Effector memory CD4-positive, alpha-beta T cell (primary cell): ENCODE measurements around the gene GLT8D2.
"Not testable (repeated sequence)": the region's sequence is repeated elsewhere in the genome, so short reads cannot be mapped to it uniquely, and the experiment has no call there.

Experiments
- DNase-seq, 3 donors: peaks; one replicate each; pipeline ENCODE4 v3.0.0-alpha.2; 2020
- H3K27ac ChIP-seq: 2 replicates; pipeline ENCODE4 v1.7.0; 2013; ENCODE audit warnings: mild to moderate bottlenecking, low read length, moderate library complexity; ENCODE audit not compliant: insufficient read depth, poor library complexity, severe bottlenecking
- H3K27me3 ChIP-seq: replicated peaks from 2 replicates; pipeline ENCODE4 v1.7.0; 2013; ENCODE audit warnings: mild to moderate bottlenecking, low read length; ENCODE audit not compliant: insufficient read depth, control insufficient read depth, poor library complexity, severe bottlenecking
- H3K36me3 ChIP-seq: 2 replicates; pipeline ENCODE4 v1.7.0; 2013; ENCODE audit warnings: mild to moderate bottlenecking, low read length, moderate library complexity; ENCODE audit not compliant: control insufficient read depth, insufficient read depth
- H3K4me1 ChIP-seq: 2 replicates; pipeline ENCODE4 v1.7.0; 2013; ENCODE audit warnings: low read length, mild to moderate bottlenecking; ENCODE audit not compliant: control insufficient read depth, insufficient read depth, poor library complexity, severe bottlenecking
- H3K4me3 ChIP-seq: 2 replicates; pipeline ENCODE4 v1.7.0; 2013; ENCODE audit warnings: low read length, low read depth, mild to moderate bottlenecking; ENCODE audit not compliant: insufficient read depth, poor library complexity, severe bottlenecking
- H3K9me3 ChIP-seq: 2 replicates; pipeline ENCODE4 v1.7.0; 2013; ENCODE audit warnings: mild to moderate bottlenecking, low read length, moderate library complexity; ENCODE audit not compliant: control insufficient read depth

The GLT8D2 gene

DNA sequence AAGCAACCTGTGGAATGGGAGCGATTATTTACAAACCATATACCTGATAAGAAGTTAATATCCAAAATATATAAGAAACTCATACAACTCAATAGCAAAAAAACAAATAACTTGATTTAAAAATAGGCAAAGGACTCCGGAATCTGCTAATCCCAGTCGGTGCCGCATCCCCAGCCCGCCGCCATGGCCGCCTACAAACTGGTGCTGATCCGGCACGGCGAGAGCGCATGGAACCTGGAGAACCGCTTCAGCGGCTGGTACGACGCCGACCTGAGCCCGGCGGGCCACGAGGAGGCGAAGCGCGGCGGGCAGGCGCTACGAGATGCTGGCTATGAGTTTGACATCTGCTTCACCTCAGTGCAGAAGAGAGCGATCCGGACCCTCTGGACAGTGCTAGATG, 19.4 kb downstream of the GLT8D2 start:
- H3K27me3 ChIP-seq, DNase-seq, H3K36me3 ChIP-seq, H3K4me1 ChIP-seq, H3K27ac ChIP-seq, H3K9me3 ChIP-seq, H3K4me3 ChIP-seq: not testable (repeated sequence)

DNA sequence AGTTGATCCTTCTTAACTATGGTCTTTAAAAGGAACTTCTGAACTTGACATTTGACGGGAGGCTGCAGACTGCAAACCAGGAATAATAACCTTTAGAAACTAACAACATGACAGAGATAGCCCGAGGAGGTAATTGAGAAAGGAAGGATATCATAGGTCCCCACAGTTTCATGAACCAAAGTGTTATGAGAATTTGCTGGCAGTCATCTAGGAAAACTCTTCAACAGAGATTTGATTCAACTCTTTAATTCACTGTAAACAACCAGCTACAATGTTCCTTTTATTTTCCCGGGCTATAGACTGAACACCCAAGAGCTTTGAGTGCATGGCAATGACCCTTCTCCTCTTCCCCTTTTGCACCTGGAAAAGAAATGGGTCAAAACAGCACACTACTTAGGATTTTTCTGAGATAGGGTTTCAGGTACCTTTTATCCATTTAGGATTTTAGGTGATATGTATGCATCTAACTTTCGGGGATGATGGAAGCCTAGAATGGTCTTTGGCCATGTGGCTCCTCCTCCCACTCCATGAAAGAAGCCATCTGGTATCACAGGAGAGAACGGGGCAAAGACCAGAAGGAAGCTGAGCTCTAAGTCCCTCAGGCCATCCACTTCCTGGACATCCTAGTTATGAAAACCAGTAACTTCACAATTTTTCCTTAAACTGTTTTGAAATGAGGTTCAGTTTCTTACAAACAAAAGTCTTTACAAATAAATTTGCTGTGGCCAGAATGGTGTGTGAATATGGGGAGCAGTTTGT, 23.0 kb downstream of the GLT8D2 start:
- no peak overlapping the region for H3K4me3 ChIP-seq
- H3K4me1 ChIP-seq, result no peaks in the 10 kb centered on the region
- H3K27me3 ChIP-seq, result no peaks in the 10 kb centered on the region
- H3K27ac ChIP-seq, result no peak overlapping the region
- no peaks in the 10 kb centered on the region for H3K9me3 ChIP-seq
- no peak for DNase-seq
- no peaks in the 10 kb centered on the region for H3K36me3 ChIP-seq

DNA sequence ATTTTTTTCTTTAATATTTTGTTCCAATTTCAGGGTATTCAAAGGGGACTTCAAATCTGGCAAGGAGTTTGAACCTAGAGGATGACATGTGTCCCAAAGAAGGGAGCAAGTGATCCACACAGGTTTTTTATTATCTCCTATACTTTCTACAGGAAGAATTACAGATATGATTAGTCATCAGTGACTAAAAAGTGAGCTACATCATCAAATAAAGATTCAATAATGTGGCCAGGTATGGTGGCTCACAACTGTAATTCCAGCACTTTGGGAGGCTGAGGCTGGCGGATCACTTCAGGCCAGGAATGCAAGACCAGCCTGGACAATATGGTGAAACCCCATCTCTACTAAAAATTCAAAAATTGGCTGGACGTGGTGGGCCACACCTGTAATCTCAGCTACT, 24.2 kb downstream of the GLT8D2 start:
- no peaks in the 10 kb centered on the region for H3K9me3 ChIP-seq
- no peaks in the 10 kb centered on the region for H3K36me3 ChIP-seq
- H3K27ac ChIP-seq, result no peak overlapping the region
- no peak overlapping the region for H3K4me3 ChIP-seq
- H3K27me3 ChIP-seq, result no peaks in the 10 kb centered on the region
- no peak for DNase-seq
- no peaks in the 10 kb centered on the region for H3K4me1 ChIP-seq

DNA sequence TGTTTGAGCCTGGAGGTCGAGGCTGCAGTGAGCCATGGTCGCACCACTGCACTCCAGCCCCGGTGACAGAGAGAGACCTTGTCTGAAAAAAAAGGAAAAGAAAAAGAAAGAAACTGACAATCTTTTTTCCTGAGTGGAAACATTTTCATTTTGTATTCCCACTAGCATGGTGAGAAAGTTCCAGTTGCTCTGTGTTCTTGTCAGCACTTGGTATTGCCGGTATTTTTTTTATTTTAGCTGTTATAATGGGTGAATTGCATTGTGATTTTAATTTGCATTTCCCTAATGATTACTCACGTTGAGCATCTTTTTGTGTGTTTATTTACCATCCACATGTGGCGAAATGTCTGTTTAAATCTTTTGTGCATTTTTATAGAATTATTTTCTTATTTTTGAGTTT, 25.6 kb downstream of the GLT8D2 start:
- no peak overlapping the region for H3K27ac ChIP-seq
- no peaks in the 10 kb centered on the region for H3K4me1 ChIP-seq
- DNase-seq, result no peak
- no peaks in the 10 kb centered on the region for H3K27me3 ChIP-seq
- H3K4me3 ChIP-seq, result no peak overlapping the region
- no peaks in the 10 kb centered on the region for H3K36me3 ChIP-seq
- H3K9me3 ChIP-seq, result no peaks in the 10 kb centered on the region

DNA sequence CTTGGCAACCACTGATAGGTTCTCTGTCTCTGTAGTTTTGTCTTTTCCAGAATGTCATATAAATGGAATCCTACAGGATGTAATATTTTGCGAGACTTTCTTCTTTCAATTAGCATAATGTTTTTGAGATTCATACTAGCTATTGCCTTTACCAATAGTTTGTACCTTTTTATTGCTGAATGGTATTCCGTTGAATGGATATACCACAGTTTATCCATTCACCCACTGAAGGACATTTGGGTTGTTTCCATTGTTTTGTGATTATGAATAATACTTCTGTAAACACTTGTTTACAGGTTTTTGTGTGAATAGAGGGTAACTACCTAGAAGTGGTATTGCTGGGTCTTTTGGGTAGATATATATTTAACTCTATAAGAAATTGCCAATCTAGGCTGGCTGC, 26.3 kb downstream of the GLT8D2 start:
- Histone ChIP-seq H3K27me3 (no peaks in the 10 kb centered on the region), H3K4me3 (no peak overlapping the region), H3K4me1 (no peaks in the 10 kb centered on the region), H3K27ac (no peak overlapping the region), H3K9me3 (no peaks in the 10 kb centered on the region), H3K36me3 (no peaks in the 10 kb centered on the region)
- DNase-seq, result no peak

DNA sequence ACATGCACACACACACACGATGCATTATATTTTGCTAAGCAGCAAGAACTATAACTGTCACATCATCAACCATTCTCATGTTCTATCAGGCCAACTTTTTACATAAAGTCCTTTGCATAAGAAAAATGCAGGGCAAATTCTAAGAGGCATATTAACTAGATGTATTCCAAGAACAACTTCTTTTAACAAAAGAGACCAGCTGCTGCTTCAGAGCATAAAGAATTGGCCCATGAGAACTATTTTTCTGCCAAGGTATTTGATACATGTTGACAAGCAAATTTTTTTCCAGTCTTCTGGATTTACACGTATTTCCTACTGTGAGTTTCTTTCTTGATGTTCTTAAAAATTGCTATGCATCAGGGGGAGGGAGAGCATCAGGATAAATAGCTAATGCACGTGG, 27.2 kb downstream of the GLT8D2 start:
- DNase-seq, result no peak
- H3K27me3 ChIP-seq, result no peaks in the 10 kb centered on the region
- H3K36me3 ChIP-seq, result no peaks in the 10 kb centered on the region
- no peaks in the 10 kb centered on the region for H3K9me3 ChIP-seq
- no peak overlapping the region for H3K4me3 ChIP-seq
- H3K27ac ChIP-seq, result no peak overlapping the region
- no peaks in the 10 kb centered on the region for H3K4me1 ChIP-seq

DNA sequence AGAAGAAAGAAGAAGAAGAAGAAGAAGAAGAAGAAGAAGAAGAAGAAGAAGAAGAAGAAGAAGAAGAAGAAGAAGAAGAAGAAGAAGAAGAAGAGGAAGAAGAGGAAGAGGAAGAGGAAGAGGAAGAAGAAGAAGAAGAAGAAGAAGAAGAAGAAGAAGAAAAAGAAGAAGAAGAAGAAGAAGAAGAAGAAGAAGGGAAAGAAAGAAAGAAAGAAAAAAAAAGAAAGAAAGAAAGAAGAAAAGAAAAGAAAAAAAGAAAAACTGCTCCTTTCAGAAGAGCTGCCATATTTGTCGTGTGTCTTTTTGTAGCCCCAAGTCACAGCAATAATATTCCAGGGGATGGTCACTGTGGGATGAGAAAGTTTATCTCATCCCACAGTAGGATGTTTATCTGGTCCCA, 28.1 kb downstream of the GLT8D2 start:
- not testable (repeated sequence) for H3K4me1 ChIP-seq

DNA sequence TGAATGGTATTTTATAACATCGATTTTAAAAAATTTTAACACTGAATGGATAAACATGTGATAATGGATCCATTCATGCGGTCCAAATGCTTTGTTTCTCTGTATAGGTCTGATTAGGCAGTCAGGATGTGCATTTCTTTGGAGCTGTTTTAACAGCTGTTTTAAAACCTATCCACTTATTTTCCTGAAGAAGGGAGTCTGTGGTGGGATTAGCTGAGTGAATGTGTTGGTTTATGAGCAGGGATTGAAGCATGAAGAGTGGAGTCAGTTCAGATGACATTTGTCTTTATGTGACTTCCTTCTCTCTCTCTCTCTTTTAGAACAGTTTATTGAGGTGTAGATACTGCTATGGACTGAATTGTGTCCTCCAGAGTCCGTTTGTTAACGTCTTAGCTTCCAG, 37.7 kb downstream of the GLT8D2 start:
- Histone ChIP-seq H3K27me3 (no peaks in the 10 kb centered on the region), H3K4me1 (no peaks in the 10 kb centered on the region), H3K36me3 (no peaks in the 10 kb centered on the region), H3K9me3 (no peaks in the 10 kb centered on the region), H3K4me3 (no peak overlapping the region), H3K27ac (no peak overlapping the region)
- no peak for DNase-seq

More for the DNA sequence above, 28.1 kb downstream of the GLT8D2 start:
- not testable (repeated sequence) for H3K27me3 ChIP-seq, DNase-seq, H3K27ac ChIP-seq, H3K4me3 ChIP-seq, H3K36me3 ChIP-seq, H3K9me3 ChIP-seq

DNA sequence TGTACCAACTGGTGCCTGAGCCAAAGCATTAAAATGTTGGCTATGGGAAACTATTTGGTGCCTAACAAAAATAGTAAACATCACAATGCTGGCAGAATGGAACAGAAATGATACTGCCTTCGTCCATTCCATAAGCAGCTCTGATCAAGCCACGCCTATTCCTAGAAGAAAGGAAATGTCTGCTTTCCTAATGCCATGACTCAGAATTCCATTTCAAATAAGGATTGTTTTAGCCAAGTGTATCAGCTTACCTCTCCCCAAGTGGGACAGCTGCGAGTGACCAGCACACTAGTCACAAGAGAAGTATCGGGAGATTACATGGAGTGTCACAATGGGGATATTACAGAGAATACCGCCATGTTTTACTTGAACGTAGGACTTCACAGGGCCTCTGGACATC, 38.7 kb downstream of the GLT8D2 start:
- no peaks in the 10 kb centered on the region for H3K4me1 ChIP-seq
- no peaks in the 10 kb centered on the region for H3K36me3 ChIP-seq
- no peaks in the 10 kb centered on the region for H3K27me3 ChIP-seq
- no peak overlapping the region for H3K27ac ChIP-seq
- DNase-seq, result no peak
- H3K9me3 ChIP-seq, result no peaks in the 10 kb centered on the region
- H3K4me3 ChIP-seq, result no peak overlapping the region

DNA sequence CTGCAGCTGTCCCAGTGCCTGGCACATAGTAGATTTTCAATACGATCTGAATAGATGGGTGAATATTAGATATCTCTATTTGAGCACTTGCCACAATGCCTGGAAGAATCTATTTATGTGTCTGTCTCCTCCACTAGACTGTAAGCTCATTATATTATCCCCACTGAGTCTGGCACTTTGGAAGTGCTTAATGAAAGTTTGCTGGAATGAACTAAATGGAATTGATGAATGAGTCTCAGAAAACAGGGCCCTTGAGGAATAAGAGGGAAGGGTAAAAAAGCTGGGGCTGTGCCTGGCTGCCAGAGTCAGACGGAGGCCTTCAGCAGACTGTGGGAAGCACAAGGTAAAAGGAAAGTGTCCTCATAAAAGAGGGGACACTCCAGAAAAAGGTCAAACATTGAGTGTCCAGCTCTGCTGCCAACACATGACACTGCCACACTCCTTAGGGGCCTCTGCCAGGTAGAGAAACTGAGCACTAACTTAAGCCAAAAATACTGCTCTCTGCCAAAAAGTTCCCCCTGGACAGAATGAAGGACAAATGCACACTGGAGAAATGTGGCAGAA, 39.3 kb downstream of the GLT8D2 start:
- H3K9me3 ChIP-seq, result no peaks in the 10 kb centered on the region
- H3K27ac ChIP-seq, result no peak overlapping the region
- H3K4me3 ChIP-seq, result no peak overlapping the region
- DNase-seq, result no peak
- H3K4me1 ChIP-seq, result no peaks in the 10 kb centered on the region
- H3K36me3 ChIP-seq, result no peaks in the 10 kb centered on the region
- H3K27me3 ChIP-seq, result no peaks in the 10 kb centered on the region
